ENCODE measurements around the gene CUL3.
"Not testable (repeated sequence)": the region's sequence is repeated elsewhere in the genome, so short reads cannot be mapped to it uniquely, and the experiment has no call there.

The CUL3 gene

GRCh38 chr2:224543939-224544338 lies 41.2 kb downstream of the CUL3 start:
- Histone ChIP-seq H3K9me3 (ENCODE audit: control insufficient read depth in 2 of 2, low read length in 2 of 2) (no peaks in the 10 kb centered on the region), H3K27ac (ENCODE audit: low read length) (no peak overlapping the region), H3K36me3 (ENCODE audit: control insufficient read depth in 2 of 2, insufficient read depth in 2 of 2, low read length in 2 of 2) (peaks cover 0 to 5% of the 10 kb centered on the region in 2 donors), H3K27me3 (ENCODE audit: control insufficient read depth in 1 of 2, insufficient read depth in 2 of 2, low read length in 2 of 2) (no peaks in the 10 kb centered on the region), H3K4me3 (ENCODE audit: low read length in 2 of 2) (no peak overlapping the region), H3K9ac (ENCODE audit: low read length in 2 of 2) (no peak overlapping the region), H3K4me1 (ENCODE audit: control insufficient read depth, insufficient read depth, low read length) (no peaks in the 10 kb centered on the region)

- H3K4me3 ChIP-seq (ENCODE audit: low read length in 2 of 2) = no peak overlapping the region
- H3K27ac ChIP-seq (ENCODE audit: low read length) = no peak overlapping the region
- no peaks in the 10 kb centered on the region for H3K27me3 ChIP-seq (ENCODE audit: control insufficient read depth in 1 of 2, insufficient read depth in 2 of 2, low read length in 2 of 2)
- no peaks in the 10 kb centered on the region for H3K4me1 ChIP-seq (ENCODE audit: control insufficient read depth, insufficient read depth, low read length)
- peaks cover 3 to 5% of the 10 kb centered on the region in 2 donors for H3K36me3 ChIP-seq (ENCODE audit: control insufficient read depth in 2 of 2, insufficient read depth in 2 of 2, low read length in 2 of 2)
- no peaks in the 10 kb centered on the region for H3K9me3 ChIP-seq (ENCODE audit: control insufficient read depth in 2 of 2, low read length in 2 of 2)
- H3K9ac ChIP-seq (ENCODE audit: low read length in 2 of 2) = no peak overlapping the region
These were observed 46.5 kb downstream of the CUL3 start for GRCh38 chr2:224538561-224539138.

GRCh38 chr2:224532931-224533330 lies 52.2 kb downstream of the CUL3 start:
- Histone ChIP-seq H3K4me1 (ENCODE audit: control insufficient read depth, insufficient read depth, low read length) (no peaks in the 10 kb centered on the region), H3K36me3 (ENCODE audit: control insufficient read depth in 2 of 2, insufficient read depth in 2 of 2, low read length in 2 of 2) (peaks cover 3 to 7% of the 10 kb centered on the region in 2 donors), H3K4me3 (ENCODE audit: low read length in 2 of 2) (no peak overlapping the region), H3K9ac (ENCODE audit: low read length in 2 of 2) (no peak overlapping the region), H3K27ac (ENCODE audit: low read length) (no peak overlapping the region), H3K27me3 (ENCODE audit: control insufficient read depth in 1 of 2, insufficient read depth in 2 of 2, low read length in 2 of 2) (no peaks in the 10 kb centered on the region), H3K9me3 (ENCODE audit: control insufficient read depth in 2 of 2, low read length in 2 of 2) (no peaks in the 10 kb centered on the region)

GRCh38 chr2:224532441-224532840 lies 52.7 kb downstream of the CUL3 start:
- H3K27me3 ChIP-seq (ENCODE audit: control insufficient read depth in 1 of 2, insufficient read depth in 2 of 2, low read length in 2 of 2) = no peaks in the 10 kb centered on the region
- no peak overlapping the region for H3K27ac ChIP-seq (ENCODE audit: low read length)
- H3K36me3 ChIP-seq (ENCODE audit: control insufficient read depth in 2 of 2, insufficient read depth in 2 of 2, low read length in 2 of 2) = peaks cover 3 to 7% of the 10 kb centered on the region in 2 donors
- no peak overlapping the region for H3K4me3 ChIP-seq (ENCODE audit: low read length in 2 of 2)
- no peaks in the 10 kb centered on the region for H3K9me3 ChIP-seq (ENCODE audit: control insufficient read depth in 2 of 2, low read length in 2 of 2)
- H3K9ac ChIP-seq (ENCODE audit: low read length in 2 of 2) = no peak overlapping the region
- no peaks in the 10 kb centered on the region for H3K4me1 ChIP-seq (ENCODE audit: control insufficient read depth, insufficient read depth, low read length)

GRCh38 chr2:224528171-224528570 lies 57.0 kb downstream of the CUL3 start:
- no peaks in the 10 kb centered on the region for H3K9me3 ChIP-seq (ENCODE audit: control insufficient read depth in 2 of 2, low read length in 2 of 2)
- peaks cover 0 to 7% of the 10 kb centered on the region in 2 donors for H3K36me3 ChIP-seq (ENCODE audit: control insufficient read depth in 2 of 2, insufficient read depth in 2 of 2, low read length in 2 of 2)
- no peaks in the 10 kb centered on the region for H3K4me1 ChIP-seq (ENCODE audit: control insufficient read depth, insufficient read depth, low read length)
- no peak overlapping the region for H3K27ac ChIP-seq (ENCODE audit: low read length)
- no peaks in the 10 kb centered on the region for H3K27me3 ChIP-seq (ENCODE audit: control insufficient read depth in 1 of 2, insufficient read depth in 2 of 2, low read length in 2 of 2)
- H3K4me3 ChIP-seq (ENCODE audit: low read length in 2 of 2) = no peak overlapping the region
- H3K9ac ChIP-seq (ENCODE audit: low read length in 2 of 2) = no peak overlapping the region

- Histone ChIP-seq H3K36me3 (ENCODE audit: control insufficient read depth in 2 of 2, insufficient read depth in 2 of 2, low read length in 2 of 2) (no peaks in the 10 kb centered on the region), H3K27ac (ENCODE audit: low read length) (no peak overlapping the region), H3K4me3 (ENCODE audit: low read length in 2 of 2) (no peak overlapping the region), H3K9ac (ENCODE audit: low read length in 2 of 2) (no peak overlapping the region), H3K27me3 (ENCODE audit: control insufficient read depth in 1 of 2, insufficient read depth in 2 of 2, low read length in 2 of 2) (no peaks in the 10 kb centered on the region), H3K9me3 (ENCODE audit: control insufficient read depth in 2 of 2, low read length in 2 of 2) (no peaks in the 10 kb centered on the region), H3K4me1 (ENCODE audit: control insufficient read depth, insufficient read depth, low read length) (no peaks in the 10 kb centered on the region)
These were observed 59.4 kb downstream of the CUL3 start for GRCh38 chr2:224525774-224526173.

GRCh38 chr2:224524657-224525056 lies 60.5 kb downstream of the CUL3 start:
- H3K4me1 ChIP-seq (ENCODE audit: control insufficient read depth, insufficient read depth, low read length) = peaks cover 6% of the 10 kb centered on the region
- no peak overlapping the region for H3K27ac ChIP-seq (ENCODE audit: low read length)
- H3K36me3 ChIP-seq (ENCODE audit: control insufficient read depth in 2 of 2, insufficient read depth in 2 of 2, low read length in 2 of 2) = no peaks in the 10 kb centered on the region
- no peak overlapping the region for H3K9ac ChIP-seq (ENCODE audit: low read length in 2 of 2)
- no peaks in the 10 kb centered on the region for H3K9me3 ChIP-seq (ENCODE audit: control insufficient read depth in 2 of 2, low read length in 2 of 2)
- H3K27me3 ChIP-seq (ENCODE audit: control insufficient read depth in 1 of 2, insufficient read depth in 2 of 2, low read length in 2 of 2) = no peaks in the 10 kb centered on the region
- H3K4me3 ChIP-seq (ENCODE audit: low read length in 2 of 2) = no peak overlapping the region

GRCh38 chr2:224523626-224524577 lies 61.3 kb downstream of the CUL3 start:
- Histone ChIP-seq H3K4me3 (ENCODE audit: low read length in 2 of 2) (no peak overlapping the region), H3K36me3 (ENCODE audit: control insufficient read depth in 2 of 2, insufficient read depth in 2 of 2, low read length in 2 of 2) (no peaks in the 10 kb centered on the region), H3K9ac (ENCODE audit: low read length in 2 of 2) (no peak overlapping the region), H3K9me3 (ENCODE audit: control insufficient read depth in 2 of 2, low read length in 2 of 2) (no peaks in the 10 kb centered on the region), H3K27me3 (ENCODE audit: control insufficient read depth in 1 of 2, insufficient read depth in 2 of 2, low read length in 2 of 2) (no peaks in the 10 kb centered on the region), H3K27ac (ENCODE audit: low read length) (no peak overlapping the region), H3K4me1 (ENCODE audit: control insufficient read depth, insufficient read depth, low read length) (peaks cover 6% of the 10 kb centered on the region)

- not testable (repeated sequence) for H3K4me3 ChIP-seq (ENCODE audit: low read length in 2 of 2); H3K9ac ChIP-seq (ENCODE audit: low read length in 2 of 2); H3K36me3 ChIP-seq (ENCODE audit: control insufficient read depth in 2 of 2, insufficient read depth in 2 of 2, low read length in 2 of 2); H3K4me1 ChIP-seq (ENCODE audit: control insufficient read depth, insufficient read depth, low read length); H3K27ac ChIP-seq (ENCODE audit: low read length); H3K27me3 ChIP-seq (ENCODE audit: control insufficient read depth in 1 of 2, insufficient read depth in 2 of 2, low read length in 2 of 2); H3K9me3 ChIP-seq (ENCODE audit: control insufficient read depth in 2 of 2, low read length in 2 of 2)
These were observed 62.7 kb downstream of the CUL3 start for GRCh38 chr2:224522483-224522882.

- no peak overlapping the region for H3K27ac ChIP-seq (ENCODE audit: low read length)
- H3K4me1 ChIP-seq (ENCODE audit: control insufficient read depth, insufficient read depth, low read length) = peaks cover 6% of the 10 kb centered on the region
- H3K9me3 ChIP-seq (ENCODE audit: control insufficient read depth in 2 of 2, low read length in 2 of 2) = no peaks in the 10 kb centered on the region
- no peak overlapping the region for H3K9ac ChIP-seq (ENCODE audit: low read length in 2 of 2)
- H3K36me3 ChIP-seq (ENCODE audit: control insufficient read depth in 2 of 2, insufficient read depth in 2 of 2, low read length in 2 of 2) = no peaks in the 10 kb centered on the region
- no peaks in the 10 kb centered on the region for H3K27me3 ChIP-seq (ENCODE audit: control insufficient read depth in 1 of 2, insufficient read depth in 2 of 2, low read length in 2 of 2)
- H3K4me3 ChIP-seq (ENCODE audit: low read length in 2 of 2) = no peak overlapping the region
These were observed 65.1 kb downstream of the CUL3 start for GRCh38 chr2:224520064-224520463.
